ENCODE data around the gene GPR42. TPM values are rescaled to one million over a fixed set of nuclear protein-coding genes. Genes with fewer than 3 reads are reported as not detected.

Gene GPR42
- total RNA-seq, 1 experiment from 2014 or later, result not detected

- Histone ChIP-seq H3K4me3 (replicated peaks in 1 of 2; ENCODE audit: low read depth in 1 of 2, low read length in 2 of 2) (no peak overlapping the region), H3K9me3 (ENCODE audit: control insufficient read depth in 1 of 2, insufficient read depth in 1 of 2, low read depth in 1 of 2, low read length in 2 of 2) (no peaks in the 10 kb centered on the region), H3K4me2 (ENCODE audit: low read length) (no peak overlapping the region), H3K36me3 (ENCODE audit: control insufficient read depth in 1 of 2, insufficient read depth in 2 of 2, low read length in 2 of 2) (no peaks in the 10 kb centered on the region), H3K27ac (ENCODE audit: low read depth, low read length) (no peak overlapping the region), H3K4me1 (ENCODE audit: control insufficient read depth in 1 of 2, insufficient read depth in 2 of 2, low read length in 2 of 2) (peaks cover 0 to 8% of the 10 kb centered on the region in 2 experiments; a peak in 2 of 4 replicates), H4K20me1 (ENCODE audit: insufficient read depth) (no peaks in the 10 kb centered on the region), H3K79me2 (ENCODE audit: insufficient read depth, low read length) (no peaks in the 10 kb centered on the region), H3K9ac (ENCODE audit: low read length) (no peak overlapping the region), H3K9me2 (ENCODE audit: insufficient read depth) (no peaks in the 10 kb centered on the region), H2AFZ (ENCODE audit: low read depth, low read length, poor library complexity, severe bottlenecking) (no peak overlapping the region), H3K27me3 (ENCODE audit: insufficient read depth, low read length) (no peaks in the 10 kb centered on the region)
- RAD21 ChIA-PET (ENCODE audit: low non-redundant PET in 1 of 2, low total read pairs in 2 of 2, uncharacterized antibody in 2 of 2, unreplicated experiment in 2 of 2), result no interaction called here
- no peak for ATAC-seq
- no TSS peak for BruUV-seq (replicated peaks)
- DNase-seq (ENCODE audit: low read depth, low spot score), result no peak
- CTCF ChIA-PET, result no interaction called here
- intact Hi-C loops (cut with micrococcal nuclease), result no loop called here
- POLR2A ChIA-PET, result no interaction called here
- TF ChIP-seq, protein P1, sequence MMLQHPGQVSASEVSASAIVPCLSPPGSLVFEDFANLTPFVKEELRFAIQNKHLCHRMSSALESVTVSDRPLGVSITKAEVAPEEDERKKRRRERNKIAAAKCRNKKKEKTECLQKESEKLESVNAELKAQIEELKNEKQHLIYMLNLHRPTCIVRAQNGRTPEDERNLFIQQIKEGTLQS (IDR thresholded peaks at IDR 0.05), result no peak
- TF ChIP-seq ZFX (IDR thresholded peaks at IDR 0.05), result no peak
- TF ChIP-seq ZNF274 (IDR thresholded peaks at IDR 0.05; ENCODE audit: low read depth, low read length), result no peak
- TF ChIP-seq EZH2 (IDR thresholded peaks at IDR 0.05), result no peak
Observed at GRCh38 chr19:35392742-35393715, 22.2 kb downstream of the GPR42 start.

DNA sequence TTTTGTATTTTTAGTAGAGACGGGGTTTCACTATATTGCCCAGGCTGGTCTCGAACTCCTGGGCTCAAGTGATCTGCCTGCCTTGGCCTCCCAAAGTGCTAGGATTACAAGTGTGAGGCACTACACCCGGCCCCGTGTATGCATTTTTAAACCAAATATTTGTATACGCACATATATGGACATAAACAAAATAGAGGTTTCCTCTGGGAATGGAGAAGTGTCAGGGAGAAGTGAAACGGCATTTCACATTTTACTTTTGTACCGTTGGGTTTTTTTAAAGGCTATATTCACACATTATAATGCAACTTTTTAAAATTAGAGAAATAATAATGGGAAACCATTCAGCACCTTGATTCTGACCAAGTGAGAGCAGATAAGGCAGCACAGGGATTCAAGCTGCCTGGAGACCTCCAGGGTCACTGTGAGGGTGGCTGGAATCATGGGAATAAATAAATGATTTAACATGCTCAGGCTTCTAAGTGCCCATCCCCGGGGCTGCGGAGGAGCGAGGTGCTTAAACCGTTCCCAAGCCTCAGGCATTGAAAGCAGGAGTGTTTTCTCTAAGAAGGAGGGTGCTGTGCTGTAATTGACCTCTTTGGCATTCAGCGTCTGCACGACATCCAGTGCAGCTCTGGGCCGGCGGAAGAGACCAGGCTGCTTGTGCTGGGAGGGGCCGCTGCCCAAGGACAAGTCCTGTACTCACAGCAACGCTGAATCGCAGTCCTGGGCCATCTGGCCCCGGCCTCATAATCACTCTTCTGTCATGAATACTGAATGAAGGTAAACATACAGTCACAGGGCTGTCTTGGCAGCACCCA is 24.7 kb downstream of the GPR42 start:
- Histone ChIP-seq H3K27me3 (ENCODE audit: insufficient read depth, low read length) (no peaks in the 10 kb centered on the region), H3K9me3 (ENCODE audit: control insufficient read depth in 1 of 2, insufficient read depth in 1 of 2, low read depth in 1 of 2, low read length in 2 of 2) (no peaks in the 10 kb centered on the region), H3K4me3 (replicated peaks in 1 of 2; ENCODE audit: low read depth in 1 of 2, low read length in 2 of 2) (no peak overlapping the region), H4K20me1 (ENCODE audit: insufficient read depth) (no peaks in the 10 kb centered on the region), H2AFZ (ENCODE audit: low read depth, low read length, poor library complexity, severe bottlenecking) (no peak overlapping the region), H3K36me3 (ENCODE audit: control insufficient read depth in 1 of 2, insufficient read depth in 2 of 2, low read length in 2 of 2) (no peaks in the 10 kb centered on the region), H3K9ac (ENCODE audit: low read length) (no peak overlapping the region), H3K4me2 (ENCODE audit: low read length) (no peak overlapping the region), H3K4me1 (ENCODE audit: control insufficient read depth in 1 of 2, insufficient read depth in 2 of 2, low read length in 2 of 2) (no peaks in the 10 kb centered on the region), H3K9me2 (ENCODE audit: insufficient read depth) (no peaks in the 10 kb centered on the region), H3K27ac (ENCODE audit: low read depth, low read length) (no peak overlapping the region), H3K79me2 (ENCODE audit: insufficient read depth, low read length) (no peaks in the 10 kb centered on the region)
- no peak for TF ChIP-seq SP1 (IDR thresholded peaks at IDR 0.05; ENCODE audit: low read depth)
- no peak for TF ChIP-seq SRF (IDR thresholded peaks at IDR 0.05; ENCODE audit: low read depth)
- ChIA-PET CTCF (no interaction called here), RAD21 (ENCODE audit: low non-redundant PET in 1 of 2, low total read pairs in 2 of 2, uncharacterized antibody in 2 of 2, unreplicated experiment in 2 of 2) (no interaction called here), POLR2A (no interaction called here)
- no TSS peak for BruUV-seq (replicated peaks)
- DNase-seq (ENCODE audit: low read depth, low spot score), result no peak
- intact Hi-C loops (cut with micrococcal nuclease), result no loop called here
- ATAC-seq, result no peak
